ENCODE results near the gene KCNK2.

KCNK2 gene

GRCh38 chr1:215262106-215262505 is 179.6 kb downstream of the KCNK2 start:
- DNase-seq = no peak

- DNase-seq = no peak
These were observed 181.1 kb downstream of the KCNK2 start for GRCh38 chr1:215263636-215264035.

- DNase-seq = no peak
These were observed 182.1 kb downstream of the KCNK2 start for GRCh38 chr1:215264649-215265048.

GRCh38 chr1:215267495-215267894 is 185.0 kb downstream of the KCNK2 start:
- DNase-seq = no peak

GRCh38 chr1:215269955-215270354 is 187.4 kb downstream of the KCNK2 start:
- DNase-seq = no peak

- no peak for DNase-seq
These were observed 191.4 kb downstream of the KCNK2 start for GRCh38 chr1:215273838-215274516.

GRCh38 chr1:215276582-215276981 is 194.0 kb downstream of the KCNK2 start:
- DNase-seq = no peak

GRCh38 chr1:215277532-215277931 is 195.0 kb downstream of the KCNK2 start:
- no peak for DNase-seq

GRCh38 chr1:215279682-215280081 is 197.1 kb downstream of the KCNK2 start:
- no peak for DNase-seq

GRCh38 chr1:215282557-215282956 is 200.0 kb downstream of the KCNK2 start:
- DNase-seq = no peak

- no peak for DNase-seq
These were observed 202.7 kb downstream of the KCNK2 start for GRCh38 chr1:215285013-215285800.
